IMR-90 (cell line): ENCODE results near the gene FUT2. TPM values are rescaled to one million over a fixed set of nuclear protein-coding genes. Genes with fewer than 3 reads are reported as not detected.

Source experiments
- ATAC-seq: fragments of 200-7000 bp; cut with Tn5 transposase; 2 replicates; pipeline ENCODE4 v1.9.1; 2020; ENCODE audit warnings: low read depth, mild to moderate bottlenecking, moderate library complexity
- BruUV-seq: library from RNA; stranded (reverse); fragments of 400-500 nt; replicated peaks from 2 replicates; lab custom pipeline; 2021; lab: Mats Ljungman, UMichigan
- CTCF ChIA-PET: fragments of 300-600 bp; formaldehyde crosslinking; extraction: SDS; loops from one replicate; lab custom pipeline; 2021; ENCODE audit warnings: antibody characterized with exemption; lab: Yijun Ruan, JAX
- POLR2A ChIA-PET: fragments of 300-600 bp; sonication (Branson Sonifier 250); formaldehyde crosslinking; loops from one replicate; lab custom pipeline; 2022; ENCODE audit warnings: antibody characterized with exemption; ENCODE audit not compliant: unreplicated experiment; lab: Charles Lee
- DNase-seq: peaks from one replicate; pipeline ENCODE4 v3.0.0; 2013
- H2AFZ ChIP-seq: replicated peaks from 2 replicates; pipeline ENCODE3; 2013; ENCODE audit warnings: low read length, mild to moderate bottlenecking; ENCODE audit not compliant: poor library complexity
- H2AK5ac ChIP-seq: 2 replicates; pipeline ENCODE4 v1.6.1; 2013; ENCODE audit warnings: low read depth, low read length, inconsistent platforms
- H2AK9ac ChIP-seq: replicated peaks from 2 replicates; pipeline ENCODE3; 2013; ENCODE audit warnings: mild to moderate bottlenecking, low read depth, low read length, moderate library complexity; ENCODE audit not compliant: poor library complexity
- H2BK120ac ChIP-seq: 2 replicates; pipeline ENCODE4 v1.6.1; 2013; ENCODE audit warnings: low read depth, low read length, inconsistent platforms
- H2BK15ac ChIP-seq: 3 replicates; pipeline ENCODE4 v1.6.1; 2013; ENCODE audit warnings: low read depth, low read length, inconsistent platforms
- H2BK20ac ChIP-seq: 2 replicates; pipeline ENCODE4 v1.6.1; 2013; ENCODE audit warnings: low read depth, mild to moderate bottlenecking, inconsistent platforms, low read length, moderate library complexity
- H2BK5ac ChIP-seq: 2 replicates; pipeline ENCODE4 v1.6.1; 2013; ENCODE audit warnings: mild to moderate bottlenecking, low read depth, low read length, inconsistent platforms; ENCODE audit not compliant: poor library complexity, severe bottlenecking
- H3K14ac ChIP-seq: replicated peaks from 2 replicates; pipeline ENCODE4 v1.6.1; 2013; ENCODE audit warnings: low read depth, low read length, inconsistent platforms
- H3K18ac ChIP-seq: 2 replicates; pipeline ENCODE4 v1.6.1; 2013; ENCODE audit warnings: low read depth, low read length, control low read depth
- H3K23ac ChIP-seq: 2 replicates; pipeline ENCODE4 v1.6.1; 2013; ENCODE audit warnings: low read depth, low read length, inconsistent platforms
- H3K27ac ChIP-seq: 2 replicates; pipeline ENCODE4 v1.5.1; 2013; ENCODE audit warnings: mild to moderate bottlenecking, control low read depth, low read length; ENCODE audit not compliant: insufficient read depth
- H3K27me3 ChIP-seq: 2 replicates; pipeline ENCODE4 v1.6.1; 2013; ENCODE audit warnings: low read length; ENCODE audit not compliant: control insufficient read depth, insufficient read depth
- H3K36me3 ChIP-seq: 2 replicates; pipeline ENCODE4 v1.6.1; 2013; ENCODE audit warnings: low read length, mixed read lengths; ENCODE audit not compliant: control insufficient read depth, insufficient read depth
- H3K4ac ChIP-seq: 2 replicates; pipeline ENCODE4 v1.6.1; 2013; ENCODE audit warnings: low read depth, low read length, inconsistent platforms
- H3K4me1 ChIP-seq: 2 replicates; pipeline ENCODE4 v1.6.1; 2013; ENCODE audit warnings: low read length, mixed read lengths; ENCODE audit not compliant: control insufficient read depth, insufficient read depth
- H3K4me2 ChIP-seq: 2 replicates; pipeline ENCODE4 v1.6.1; 2013; ENCODE audit warnings: low read depth, mild to moderate bottlenecking, control low read depth, low read length, moderate library complexity
- H3K4me3 ChIP-seq: 2 replicates; pipeline ENCODE4 v1.5.1; 2013; ENCODE audit warnings: low read depth, mild to moderate bottlenecking, control low read depth, low read length, moderate library complexity; ENCODE audit not compliant: insufficient read depth
- H3K56ac ChIP-seq: 2 replicates; pipeline ENCODE4 v1.6.1; 2013; ENCODE audit warnings: low read length, inconsistent platforms; ENCODE audit not compliant: insufficient read depth; ENCODE audit errors: extremely low read depth
- H3K79me1 ChIP-seq, 2 experiments: 2 replicates each; pipeline ENCODE4 v1.6.1; 2013; ENCODE audit warnings: low read length in 2 of 2, inconsistent platforms in 1 of 2, low read depth in 1 of 2
- H3K9ac ChIP-seq: 2 replicates; pipeline ENCODE4 v1.6.1; 2013; ENCODE audit warnings: low read depth, low read length, control low read depth
- H3K9me1 ChIP-seq: 2 replicates; pipeline ENCODE4 v1.6.1; 2013; ENCODE audit warnings: low read length, inconsistent platforms; ENCODE audit not compliant: insufficient read depth
- H3K9me3 ChIP-seq: 2 replicates; pipeline ENCODE4 v1.6.1; 2013; ENCODE audit warnings: low read length; ENCODE audit not compliant: control insufficient read depth, insufficient read depth
- H4K20me1 ChIP-seq: 2 replicates; pipeline ENCODE4 v1.6.1; 2013; ENCODE audit warnings: low read length, inconsistent platforms; ENCODE audit not compliant: insufficient read depth
- H4K5ac ChIP-seq: 2 replicates; pipeline ENCODE4 v1.6.1; 2013; ENCODE audit warnings: mild to moderate bottlenecking, low read depth, low read length, control low read depth
- H4K8ac ChIP-seq, 2 experiments: 2 replicates each; pipeline ENCODE4 v1.6.1; 2013; ENCODE audit warnings: low read depth in 2 of 2, low read length in 2 of 2, control low read depth in 1 of 2, inconsistent platforms in 1 of 2
- H4K91ac ChIP-seq: 2 replicates; pipeline ENCODE4 v1.6.1; 2013; ENCODE audit warnings: low read depth, low read length, inconsistent platforms; ENCODE audit not compliant: insufficient read depth
- BHLHE40 ChIP-seq: fragments of 150-350 bp; IDR thresholded peaks from 2 replicates; pipeline ENCODE4 v1.6.1; 2016; ENCODE audit warnings: mild to moderate bottlenecking, low read depth, low read length
- MAFK ChIP-seq: IDR thresholded peaks from 2 replicates; pipeline ENCODE4 v1.6.1; 2012; ENCODE audit warnings: low read depth, low read length, improper control_type of control experiment
- MAZ ChIP-seq: IDR thresholded peaks from 2 replicates; pipeline ENCODE4 v1.6.1; 2012; ENCODE audit warnings: low read depth, mild to moderate bottlenecking, low read length, improper control_type of control experiment, moderate library complexity, borderline replicate concordance
- POLR2A ChIP-seq: IDR thresholded peaks from 2 replicates; pipeline ENCODE4 v1.6.1; 2012; ENCODE audit warnings: mild to moderate bottlenecking, low read depth, low read length
- SMC3 ChIP-seq: fragments of 150-350 bp; IDR thresholded peaks from 2 replicates; pipeline ENCODE4 v1.6.1; 2016; ENCODE audit warnings: low read depth, mild to moderate bottlenecking, antibody characterized with exemption, low read length, moderate library complexity
- WGBS, 2 experiments: methylation state at CpG; one replicate each; pipeline versions ENCODE4 v1.1.5 to v1.1.7; 2013; ENCODE audit warnings: missing lambda C conversion rate in 2 of 2; ENCODE audit not compliant: insufficient read length in 1 of 2; ENCODE audit errors: extremely low coverage in 2 of 2; 5-methylcytosine and 5-hydroxymethylcytosine counted together
- dilution Hi-C: fragments of 300-500 bp; cut with HindIII; formaldehyde crosslinking; loops from one replicate; pipeline ENCODE4 v1.14.3; 2018; ENCODE audit warnings: low sequenced_read_pairs; ENCODE audit not compliant: unreplicated experiment
- in situ Hi-C: fragments of 300-500 bp; cut with MboI; formaldehyde crosslinking; loops from 3 replicates; pipeline ENCODE4 v1.14.3; 2019; ENCODE audit warnings: low sequenced_read_pairs, inconsistent platforms, mixed read lengths
- intact Hi-C: fragments of 100-400 bp; cut with micrococcal nuclease; formaldehyde crosslinking; loops from 2 replicates; pipeline ENCODE4 v1.10.0; 2022
- polyA plus RNA-seq, 3 experiments: library from polyadenylated mRNA; depleted of rRNA; stranded (reverse); fragments of >200 nt; gene quantifications; 2 replicates each; pipeline ENCODE4 v1.2.3, GENCODE V29; 2012; ENCODE audit warnings: low replicate concordance in 1 of 3
- total RNA-seq: library from RNA; depleted of rRNA; stranded (reverse); fragments of >200 nt; gene quantifications from 2 replicates; pipeline ENCODE4 v1.2.3, GENCODE V29; 2012

Gene FUT2
- total and polyA plus RNA-seq, 2 of the 4 experiments (the other 2 are of a cell fraction) = not detected

DNA sequence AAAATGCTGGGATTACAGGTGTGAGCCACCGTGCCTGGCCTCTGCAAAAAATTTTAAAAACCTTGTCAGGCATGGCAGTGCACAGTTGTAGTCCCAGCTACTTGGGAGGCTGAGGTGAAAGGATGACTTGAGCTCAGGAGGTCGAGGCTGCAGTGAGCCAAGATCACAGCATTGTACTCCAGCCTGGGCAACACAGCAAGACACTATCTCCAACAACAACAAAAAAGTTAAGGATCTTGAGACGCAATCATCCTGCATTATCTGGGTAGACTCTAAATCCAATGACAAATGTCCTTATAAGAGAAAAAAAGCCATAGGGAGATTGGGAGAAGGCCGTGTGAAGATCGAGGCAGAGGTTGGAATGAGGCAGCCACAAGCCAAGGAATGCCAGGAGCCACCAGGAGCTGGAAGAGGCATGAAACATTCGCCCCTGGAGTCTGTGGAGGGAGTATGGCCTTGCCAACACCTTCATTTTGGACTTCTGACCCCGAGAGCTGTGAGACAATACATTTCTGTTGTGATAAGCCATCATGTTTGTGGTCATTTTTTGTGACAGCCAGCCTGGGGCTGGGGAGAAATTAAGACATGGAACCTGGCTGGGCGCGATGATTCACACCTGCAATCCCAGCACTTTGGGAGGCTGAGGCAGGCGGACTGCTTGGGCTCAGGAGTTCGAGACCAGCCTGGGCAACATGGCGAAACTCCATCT, 44.6 kb upstream of the FUT2 start:
- no peak overlapping the region for H3K9ac ChIP-seq
- no peak overlapping the region for H4K8ac ChIP-seq
- no peak overlapping the region for H3K23ac ChIP-seq
- H3K4me1 ChIP-seq = no peaks in the 10 kb centered on the region; the same call in 1 of the 2 replicates
- H2BK20ac ChIP-seq = no peak overlapping the region
- TF ChIP-seq POLR2A (no peak), BHLHE40 (no peak), MAFK (no peak), MAZ (no peak), SMC3 (no peak)
- no peaks in the 10 kb centered on the region for H3K36me3 ChIP-seq
- no peaks in the 10 kb centered on the region for H4K20me1 ChIP-seq
- H3K27ac ChIP-seq = no peak overlapping the region
- H3K4ac ChIP-seq = no peak overlapping the region
- no peak overlapping the region for H4K5ac ChIP-seq
- no peak overlapping the region for H3K4me2 ChIP-seq
- intact Hi-C loops = no loop called here
- H2BK5ac ChIP-seq = no peak overlapping the region
- H2BK120ac ChIP-seq = no peak overlapping the region
- H3K4me3 ChIP-seq = no peak overlapping the region
- WGBS, 2 experiments = 83% methylated on average over 2 of the region's 12 CpGs; no CpG with 5 or more reads in 1 of the 2 experiments
- ChIA-PET POLR2A (no interaction called here), CTCF (no interaction called here)
- H3K27me3 ChIP-seq = peaks cover 4% of the 10 kb centered on the region; the same call in 1 of the 2 replicates
- no peak overlapping the region for H3K14ac ChIP-seq
- no peak overlapping the region for H4K91ac ChIP-seq
- H2AK9ac ChIP-seq = no peak overlapping the region
- no peak overlapping the region for H2BK15ac ChIP-seq
- H2AK5ac ChIP-seq = no peak overlapping the region
- no peaks in the 10 kb centered on the region; the same call in 1 of the 2 replicates for H3K9me1 ChIP-seq
- H3K56ac ChIP-seq = no peak overlapping the region
- DNase-seq = no peak
- H3K9me3 ChIP-seq = peaks cover 3% of the 10 kb centered on the region; the same call in 1 of the 2 replicates
- in situ Hi-C loops = no loop called here
- ATAC-seq = no peak
- H2AFZ ChIP-seq = no peak overlapping the region
- H3K79me1 ChIP-seq = no peaks in the 10 kb centered on the region
- H3K18ac ChIP-seq = no peak overlapping the region
- dilution Hi-C loops = no loop called here
- no TSS peak for BruUV-seq
